Limb (tissue), 2 donors: Measurements from ENCODE around the gene BCHE.

Experiments
- DNase-seq, 2 donors: peaks; one replicate each; pipeline ENCODE4 v3.0.0-alpha.2; 2016; ENCODE audit errors: extremely low spot score in 2 of 2

Gene BCHE

DNA sequence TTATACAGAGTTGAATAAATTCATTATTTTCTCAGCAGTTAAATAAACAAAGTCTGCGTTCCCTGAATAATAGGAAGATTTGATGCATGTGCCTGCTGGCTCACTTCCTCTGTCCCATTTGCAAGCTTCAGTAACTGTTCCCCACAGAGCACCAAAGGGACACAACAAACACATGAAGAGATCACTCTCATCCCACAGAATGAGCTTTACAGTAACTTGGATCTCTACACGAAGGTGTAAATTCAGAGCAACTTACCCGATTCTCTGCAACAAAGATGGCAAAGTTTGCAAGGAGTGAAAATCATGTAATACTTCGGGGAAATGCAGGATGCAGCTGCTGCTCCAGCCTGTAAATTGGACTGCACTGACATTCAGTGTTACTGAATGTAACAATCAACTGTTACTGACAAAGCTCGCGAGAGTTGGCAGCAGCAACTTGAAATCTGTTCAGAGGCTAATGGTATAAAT, at the start of gene BCHE:
Gene BCHE (minus strand): TSS at position 366 of the 468 bp plus-strand sequence. CDS start 6,390 bp downstream, outside the sequence.
- peak; percentile 54 to 82 for DNase-seq

GRCh38 chr3:165885558-165886270, 48.5 kb upstream of the BCHE start:
- DNase-seq: no peak

DNA sequence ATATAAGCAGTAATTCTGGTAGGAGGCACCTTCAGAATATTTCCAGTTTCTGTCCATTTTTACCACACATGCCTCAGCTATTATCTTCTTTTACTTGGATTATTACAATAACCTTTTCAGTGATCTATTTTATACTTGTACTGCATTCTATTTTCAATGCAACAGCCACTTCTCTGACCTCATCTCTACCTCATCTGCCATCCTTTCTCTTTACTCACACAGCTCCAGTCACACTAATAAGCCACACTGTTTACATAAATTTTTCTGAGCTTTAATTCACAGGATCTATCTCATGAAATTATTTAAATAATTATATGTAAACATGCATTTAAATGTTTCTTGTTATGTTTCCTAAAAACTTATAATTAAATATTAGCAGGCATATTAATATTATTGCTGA, 47.3 kb upstream of the BCHE start:
- DNase-seq: no peak

DNA sequence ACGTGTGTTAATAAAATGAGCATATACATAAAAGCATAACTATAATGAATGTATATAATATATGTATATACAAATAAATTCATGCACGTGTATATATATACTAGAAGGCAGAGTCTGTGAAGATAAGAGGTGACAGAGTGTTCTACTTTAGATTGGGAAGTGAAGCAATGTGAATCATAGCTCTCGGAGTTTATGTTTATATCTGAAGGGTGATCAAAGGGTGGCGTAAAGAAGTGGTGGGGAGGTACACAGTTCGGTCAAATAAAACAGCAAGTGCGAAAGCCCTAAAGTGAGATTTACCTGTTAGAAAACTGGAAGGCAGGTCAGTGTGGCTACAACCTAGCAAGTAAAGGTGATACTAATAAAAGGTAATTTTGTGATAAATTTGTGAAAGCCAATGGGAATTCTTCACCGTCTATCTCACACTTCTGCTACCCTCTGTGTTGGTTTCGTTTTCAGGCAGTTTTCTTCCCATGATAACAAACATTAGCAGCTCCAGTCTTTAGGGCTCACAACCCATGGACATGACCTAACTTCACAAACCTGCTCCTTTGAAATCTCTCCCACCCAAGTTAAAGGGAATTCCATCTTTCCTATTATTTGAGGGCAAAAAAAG, 46.7 kb upstream of the BCHE start:
- no peak for DNase-seq

DNA sequence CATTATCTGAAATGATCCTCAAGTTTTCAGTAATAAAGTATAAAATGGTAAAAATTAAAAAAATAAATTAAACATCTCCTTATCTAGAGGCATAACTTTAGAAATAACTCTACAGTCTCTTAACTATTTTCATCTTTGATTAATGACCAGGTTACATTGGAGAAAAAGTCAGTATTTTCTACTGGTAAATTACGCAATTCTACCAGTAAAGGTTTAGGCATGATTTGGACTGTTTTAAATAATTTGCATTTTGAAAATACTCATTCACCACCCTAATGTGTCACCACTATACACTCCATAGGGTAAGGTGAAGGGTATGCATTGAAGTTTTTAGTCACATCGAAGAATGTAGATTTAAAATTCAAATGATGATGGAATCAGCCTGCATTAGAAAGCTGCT, 45.9 kb upstream of the BCHE start:
- DNase-seq: no peak

GRCh38 chr3:165875644-165876043, 38.4 kb upstream of the BCHE start:
- no peak for DNase-seq

DNA sequence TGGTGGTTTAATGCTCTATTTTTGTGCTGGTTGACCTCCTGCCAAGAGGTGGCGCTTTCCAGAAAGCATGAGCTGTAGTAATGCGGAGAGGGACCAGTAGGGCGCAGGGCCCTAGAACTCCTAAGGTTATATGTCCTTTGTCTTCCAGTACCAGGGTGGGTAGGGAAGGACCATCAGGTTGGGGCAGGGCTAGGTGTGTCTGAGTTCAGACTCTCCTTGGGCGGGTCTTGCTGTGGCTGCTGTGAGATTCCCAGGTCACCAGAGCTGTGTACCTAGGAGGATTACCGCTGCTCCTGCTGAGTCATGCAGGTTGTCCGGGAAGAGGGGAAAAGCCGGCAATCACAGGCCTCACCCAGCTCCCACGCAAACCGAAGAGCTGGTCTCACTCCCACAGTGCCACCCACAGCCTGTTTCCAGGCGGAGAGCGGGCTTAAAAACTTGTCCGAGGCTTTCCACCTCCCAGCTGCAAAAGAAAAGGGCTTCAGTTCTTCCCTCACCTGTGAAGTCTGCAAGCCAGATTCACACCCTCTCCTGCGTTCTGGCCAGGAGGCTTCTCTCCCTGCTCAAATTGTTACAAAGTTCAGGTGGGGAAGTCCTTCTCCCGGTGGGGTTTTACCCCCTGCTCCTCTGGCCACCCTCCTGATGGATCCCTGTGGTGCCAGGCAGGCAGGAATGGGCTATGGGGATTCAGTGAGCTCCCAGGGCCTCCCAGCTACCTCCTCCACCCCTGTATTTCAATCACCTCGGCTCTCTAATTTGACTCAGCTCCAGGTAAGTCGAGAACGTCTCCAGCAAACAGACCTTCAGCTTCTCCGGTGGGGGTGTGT, 37.7 kb upstream of the BCHE start:
- DNase-seq: no peak

- no peak for DNase-seq
These were observed 30.9 kb upstream of the BCHE start for GRCh38 chr3:165868088-165868487.

DNA sequence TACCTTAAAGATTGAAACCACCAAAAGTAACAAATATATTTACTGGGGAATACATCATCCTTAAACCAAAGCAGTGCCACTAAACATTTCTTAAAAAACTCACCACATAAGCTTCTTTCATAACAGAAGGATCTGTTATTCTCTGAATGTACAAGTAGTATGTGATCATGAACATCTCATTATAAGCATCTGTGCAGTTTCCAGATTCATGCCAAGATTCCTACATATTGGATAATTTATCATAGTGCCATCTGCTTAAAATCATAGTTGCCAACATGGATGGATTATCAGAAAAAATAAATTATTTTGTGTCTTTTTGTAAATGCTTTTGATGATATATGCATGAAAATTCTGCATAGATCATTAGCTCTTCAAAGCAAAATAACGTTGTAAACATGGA, 21.8 kb upstream of the BCHE start:
- DNase-seq: no peak

GRCh38 chr3:165855581-165855980, 18.4 kb upstream of the BCHE start:
- no peak for DNase-seq

DNA sequence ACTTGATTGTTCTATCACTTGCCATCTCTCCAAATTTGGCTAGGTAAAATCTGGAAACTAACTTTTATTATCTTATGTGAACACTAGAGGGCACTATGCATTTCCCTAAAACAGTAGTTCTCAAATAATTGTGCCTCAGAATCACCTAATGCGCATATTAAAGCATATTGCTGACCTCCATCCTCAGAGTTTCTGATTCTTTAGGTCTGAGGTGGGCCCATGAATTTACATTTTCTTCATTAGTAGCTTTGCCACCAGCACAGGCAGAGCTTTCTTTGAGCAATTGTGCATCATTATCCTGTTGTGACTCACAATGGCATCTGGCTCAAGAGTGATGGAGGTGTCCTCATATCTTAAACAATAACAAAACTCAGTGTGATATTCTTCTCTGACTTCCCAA, 17.5 kb upstream of the BCHE start:
- DNase-seq: peak in 1 of 2 donors; percentile 47

GRCh38 chr3:165852711-165853110, 15.5 kb upstream of the BCHE start:
- DNase-seq: no peak

GRCh38 chr3:165852191-165852590, 15.0 kb upstream of the BCHE start:
- no peak for DNase-seq

GRCh38 chr3:165846056-165846455, 8.8 kb upstream of the BCHE start:
- no peak for DNase-seq

GRCh38 chr3:165839296-165840076, 2.3 kb upstream of the BCHE start:
- peak in 1 of 2 donors; percentile 34 for DNase-seq

- DNase-seq: no peak
These were observed 578 bp upstream of the BCHE start for GRCh38 chr3:165837801-165838200.

DNA sequence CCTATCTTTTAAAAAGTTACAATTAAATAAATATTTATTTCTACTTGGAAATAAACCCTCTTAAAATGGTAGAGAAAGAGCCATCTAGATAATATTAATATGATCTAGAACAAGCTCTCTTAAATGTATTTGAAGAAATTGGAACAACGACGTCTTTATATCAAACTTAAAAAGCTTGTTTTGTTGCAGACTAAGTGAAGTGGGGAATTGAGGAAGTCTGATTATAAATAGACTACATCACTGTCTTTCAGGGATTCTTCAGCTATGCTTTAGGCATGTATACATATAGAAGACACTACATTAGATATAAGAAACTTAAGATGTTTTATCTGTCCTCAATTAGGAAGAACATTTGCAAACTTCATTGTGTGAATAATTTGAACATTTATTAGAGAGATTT, 1.8 kb downstream of the BCHE start:
- no peak for DNase-seq

DNA sequence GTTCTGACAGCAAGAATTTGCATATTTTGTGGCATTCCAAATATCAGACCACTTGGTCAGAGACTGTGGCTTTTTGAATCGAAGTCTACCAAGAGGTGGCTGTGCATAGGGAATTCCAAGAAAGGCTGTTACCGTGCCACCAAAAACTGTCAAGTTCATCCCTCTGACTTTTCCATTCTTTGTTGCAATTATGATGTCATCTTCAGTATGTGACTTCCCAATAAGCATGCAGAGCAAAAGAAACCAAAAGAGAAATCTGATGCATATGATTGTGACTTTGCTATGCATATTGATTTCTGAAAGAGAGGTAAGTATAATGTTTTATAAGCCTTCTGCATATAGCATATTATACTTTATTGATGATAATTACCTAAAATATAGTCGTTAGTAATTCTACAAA, 6.5 kb downstream of the BCHE start:
- no peak for DNase-seq

DNA sequence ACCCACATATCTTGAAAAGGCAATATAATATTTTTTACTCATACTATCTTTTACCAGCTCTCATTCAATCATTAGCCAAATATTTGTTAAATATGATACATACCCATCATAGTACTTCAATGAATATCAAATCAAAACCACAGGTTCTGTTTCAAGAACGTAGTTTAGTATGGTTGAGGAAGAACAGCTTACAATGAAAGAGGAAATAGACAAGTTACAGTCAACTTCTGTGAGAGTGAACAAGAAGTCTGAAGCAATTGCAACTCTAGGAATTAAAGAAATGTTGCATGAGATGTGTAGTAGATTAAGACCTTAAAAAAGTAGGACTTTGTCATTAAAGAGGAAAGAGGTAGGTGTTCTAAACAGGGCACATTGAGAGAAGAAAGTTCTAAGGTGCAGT, 9.3 kb downstream of the BCHE start:
- DNase-seq: no peak

- no peak for DNase-seq
These were observed 10.0 kb downstream of the BCHE start for GRCh38 chr3:165827233-165827632.

GRCh38 chr3:165820671-165821123, 16.5 kb downstream of the BCHE start:
- no peak for DNase-seq
